OCI-LY3 (cell line): ENCODE data around the gene DDN.

Experiments
- EZH2phosphoT487 ChIP-seq: fragments of 200-600 bp; shearing (Covaris generic); IDR thresholded peaks from 2 replicates; pipeline ENCODE4 v1.6.1; 2018; ENCODE audit warnings: antibody characterized with exemption, mixed run types, low read depth
- TF ChIP-seq, protein P1 (sequence below): fragments of 200-600, 300-600 bp; sonication (generic); IDR thresholded peaks from 2 replicates; pipeline ENCODE4 v1.5.1; 2014; ENCODE audit warnings: antibody characterized with exemption, low read length, low read depth

DNA sequence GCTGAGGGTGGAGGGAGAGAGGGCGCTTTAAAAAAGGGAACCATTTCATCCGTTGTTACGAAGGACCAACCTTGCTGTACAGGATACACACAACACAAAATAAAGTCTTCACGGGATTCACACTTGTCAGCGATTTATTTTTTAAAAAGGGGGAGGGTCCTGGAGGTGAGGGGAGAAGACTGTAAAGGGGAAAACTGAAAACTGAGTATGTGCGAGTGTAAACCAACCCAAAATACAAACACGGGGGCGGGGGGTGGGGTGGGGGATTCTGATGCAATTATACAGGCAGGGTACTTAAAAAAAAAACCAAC, 19.9 kb upstream of the DDN start:
- TF ChIP-seq, protein P1, sequence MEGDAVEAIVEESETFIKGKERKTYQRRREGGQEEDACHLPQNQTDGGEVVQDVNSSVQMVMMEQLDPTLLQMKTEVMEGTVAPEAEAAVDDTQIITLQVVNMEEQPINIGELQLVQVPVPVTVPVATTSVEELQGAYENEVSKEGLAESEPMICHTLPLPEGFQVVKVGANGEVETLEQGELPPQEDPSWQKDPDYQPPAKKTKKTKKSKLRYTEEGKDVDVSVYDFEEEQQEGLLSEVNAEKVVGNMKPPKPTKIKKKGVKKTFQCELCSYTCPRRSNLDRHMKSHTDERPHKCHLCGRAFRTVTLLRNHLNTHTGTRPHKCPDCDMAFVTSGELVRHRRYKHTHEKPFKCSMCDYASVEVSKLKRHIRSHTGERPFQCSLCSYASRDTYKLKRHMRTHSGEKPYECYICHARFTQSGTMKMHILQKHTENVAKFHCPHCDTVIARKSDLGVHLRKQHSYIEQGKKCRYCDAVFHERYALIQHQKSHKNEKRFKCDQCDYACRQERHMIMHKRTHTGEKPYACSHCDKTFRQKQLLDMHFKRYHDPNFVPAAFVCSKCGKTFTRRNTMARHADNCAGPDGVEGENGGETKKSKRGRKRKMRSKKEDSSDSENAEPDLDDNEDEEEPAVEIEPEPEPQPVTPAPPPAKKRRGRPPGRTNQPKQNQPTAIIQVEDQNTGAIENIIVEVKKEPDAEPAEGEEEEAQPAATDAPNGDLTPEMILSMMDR: no peak
- no peak for TF ChIP-seq EZH2phosphoT487
